DND-41 (cell line): ENCODE measurements around the gene UTP11.

ENCODE experiments used
- CTCF ChIP-seq: IDR thresholded peaks from 2 replicates; pipeline ENCODE4 v1.5.1; 2012; ENCODE audit warnings: borderline replicate concordance, low read length, moderate library complexity, mild to moderate bottlenecking; ENCODE audit not compliant: poor library complexity, severe bottlenecking; ENCODE audit errors: extremely low read depth
- EZH2 ChIP-seq: IDR thresholded peaks from 3 replicates; pipeline ENCODE4 v1.6.1; 2012; ENCODE audit warnings: borderline replicate concordance, low read depth, mild to moderate bottlenecking, moderate library complexity, low read length, inconsistent platforms; ENCODE audit not compliant: severe bottlenecking

GRCh38 chr1:38025664-38026063 lies 13.1 kb downstream of the UTP11 start:
- TF ChIP-seq CTCF (no peak), EZH2 (no peak)
